SW480 (cell line): ENCODE data around the gene GAGE10.
"Not testable (repeated sequence)": the region's sequence is repeated elsewhere in the genome, so short reads cannot be mapped to it uniquely, and the experiment has no call there.

ENCODE experiments used
- DNase-seq: peaks from one replicate; pipeline ENCODE4 v3.0.0-alpha.2; 2016; ENCODE audit warnings: low spot score

Gene GAGE10

GRCh38 chrX:49323735-49324134 lies 20.3 kb downstream of the GAGE10 start:
- not testable (repeated sequence) for DNase-seq

- not testable (repeated sequence) for DNase-seq
These were observed 27.0 kb downstream of the GAGE10 start for GRCh38 chrX:49330421-49330820.

GRCh38 chrX:49331282-49331681 lies 27.8 kb downstream of the GAGE10 start, which contains the start of gene GAGE13:
TSS of gene GAGE13 (plus strand) at chrX:49331582. CDS start at chrX:49332738, 1,156 bp downstream.
- not testable (repeated sequence) for DNase-seq

- DNase-seq: not testable (repeated sequence)
These were observed 28.4 kb downstream of the GAGE10 start for GRCh38 chrX:49331841-49332240.

- DNase-seq: not testable (repeated sequence)
These were observed 38.0 kb downstream of the GAGE10 start for GRCh38 chrX:49341449-49341848.

GRCh38 chrX:49344496-49345175 lies 41.2 kb downstream of the GAGE10 start:
- DNase-seq: not testable (repeated sequence)

GRCh38 chrX:49345402-49345801 lies 42.0 kb downstream of the GAGE10 start:
- not testable (repeated sequence) for DNase-seq

GRCh38 chrX:49346150-49346549 lies 42.7 kb downstream of the GAGE10 start:
- not testable (repeated sequence) for DNase-seq
